IPS DF 6.9 (cell line): Measurements from ENCODE around the gene IL25.
"Not testable (repeated sequence)": the region's sequence is repeated elsewhere in the genome, so short reads cannot be mapped to it uniquely, and the experiment has no call there.

Source experiments
- DNase-seq: peaks from one replicate; pipeline ENCODE4 v3.0.0-alpha.2; 2013; ENCODE audit warnings: low read depth, low spot score
- H3K27ac ChIP-seq: one replicate; pipeline ENCODE4 v1.5.1; 2013; ENCODE audit warnings: low read length, control low read depth
- H3K27me3 ChIP-seq: 2 replicates; pipeline ENCODE4 v1.6.1; 2013; ENCODE audit warnings: mild to moderate bottlenecking, low read length; ENCODE audit not compliant: control insufficient read depth, insufficient read depth
- H3K36me3 ChIP-seq: 2 replicates; pipeline ENCODE4 v1.6.1; 2013; ENCODE audit warnings: low read length; ENCODE audit not compliant: control insufficient read depth, insufficient read depth
- H3K4me1 ChIP-seq: 2 replicates; pipeline ENCODE4 v1.6.1; 2013; ENCODE audit warnings: low read length; ENCODE audit not compliant: control insufficient read depth, insufficient read depth
- H3K4me3 ChIP-seq: 2 replicates; pipeline ENCODE4 v1.5.1; 2013; ENCODE audit warnings: mild to moderate bottlenecking, low read length
- H3K9me3 ChIP-seq: 2 replicates; pipeline ENCODE4 v1.6.1; 2013; ENCODE audit warnings: low read length, inconsistent platforms; ENCODE audit not compliant: control insufficient read depth, insufficient read depth
- WGBS: extraction: QIAGEN DNeasy Blood & Tissue Kit; methylation state at CpG from one replicate; pipeline ENCODE4 v1.1.7; 2013; ENCODE audit warnings: mixed read lengths, missing lambda C conversion rate; ENCODE audit not compliant: insufficient read length, insufficient coverage; 5-methylcytosine and 5-hydroxymethylcytosine counted together

Gene IL25

DNA sequence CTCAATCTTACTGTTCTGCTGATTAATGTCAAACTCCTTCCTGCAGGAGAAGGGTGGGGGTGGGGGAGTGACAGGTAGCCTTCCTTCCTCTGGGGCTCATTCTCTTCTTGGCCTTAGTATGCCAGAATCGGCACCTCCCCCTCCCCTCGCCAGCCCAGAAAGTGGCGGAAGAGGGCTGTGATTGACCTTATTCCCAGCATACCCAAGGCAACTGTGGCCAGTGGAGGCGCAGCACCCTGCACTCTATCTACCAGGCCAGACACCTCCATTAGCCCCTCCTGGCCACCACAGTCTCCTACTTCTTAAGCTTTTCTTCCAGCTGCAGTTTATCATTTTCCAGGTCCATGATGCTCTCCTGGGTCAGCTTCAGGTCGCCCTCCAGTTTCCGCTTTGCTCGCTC is 20.0 kb downstream of the IL25 start:
- WGBS: no CpG with 5 or more reads among the region's 7 CpGs

DNA sequence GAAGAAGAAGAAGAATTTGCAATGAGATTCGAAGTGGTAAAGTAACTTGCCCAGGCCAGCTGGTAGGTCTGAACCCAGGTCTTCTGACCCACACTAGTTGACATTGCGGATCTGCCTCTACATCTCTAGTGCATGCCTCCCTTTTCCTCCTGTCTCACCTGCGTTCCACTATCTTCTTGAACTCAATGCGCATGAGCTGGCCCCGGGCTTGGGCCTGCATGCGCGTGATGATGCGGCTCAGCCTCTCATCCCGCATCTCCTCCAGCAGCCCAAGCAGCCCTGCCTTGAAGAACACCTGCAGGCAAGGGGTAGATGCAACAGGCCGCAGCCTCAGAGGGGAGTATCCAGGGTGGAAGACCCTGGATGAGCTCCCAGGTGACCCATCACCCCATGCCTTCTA is 23.5 kb downstream of the IL25 start:
- no peak for DNase-seq
- Histone ChIP-seq H3K4me3 (no peak overlapping the region), H3K36me3 (no peaks in the 10 kb centered on the region), H3K4me1 (no peaks in the 10 kb centered on the region; the same call in 1 of the 2 replicates), H3K27ac (no peak overlapping the region), H3K9me3 (no peaks in the 10 kb centered on the region), H3K27me3 (no peaks in the 10 kb centered on the region)
- WGBS: no CpG with 5 or more reads among the region's 10 CpGs

More for the DNA sequence above, 20.0 kb downstream of the IL25 start:
- Histone ChIP-seq H3K27me3 (no peaks in the 10 kb centered on the region), H3K9me3 (no peaks in the 10 kb centered on the region), H3K36me3 (no peaks in the 10 kb centered on the region), H3K27ac (no peak overlapping the region), H3K4me3 (no peak overlapping the region), H3K4me1 (peaks cover 6% of the 10 kb centered on the region; the same call in 1 of the 2 replicates)
- DNase-seq: no peak

GRCh38 chr14:23396781-23397407 is 24.3 kb downstream of the IL25 start:
- no peaks in the 10 kb centered on the region for H3K36me3 ChIP-seq
- no peak overlapping the region for H3K27ac ChIP-seq
- H3K4me1 ChIP-seq: no peaks in the 10 kb centered on the region; the same call in 1 of the 2 replicates
- H3K4me3 ChIP-seq: no peak overlapping the region
- WGBS: no CpG with 5 or more reads among the region's 10 CpGs
- no peaks in the 10 kb centered on the region for H3K27me3 ChIP-seq
- no peaks in the 10 kb centered on the region for H3K9me3 ChIP-seq
- no peak for DNase-seq

- WGBS: no CpG with 5 or more reads among the region's 4 CpGs
- H3K4me1 ChIP-seq: no peaks in the 10 kb centered on the region; the same call in 1 of the 2 replicates
- H3K27me3 ChIP-seq: no peaks in the 10 kb centered on the region
- DNase-seq: no peak
- H3K9me3 ChIP-seq: no peaks in the 10 kb centered on the region
- H3K27ac ChIP-seq: no peak overlapping the region
- no peaks in the 10 kb centered on the region for H3K36me3 ChIP-seq
- H3K4me3 ChIP-seq: no peak overlapping the region
Observed at GRCh38 chr14:23398348-23398747, 25.7 kb downstream of the IL25 start.

GRCh38 chr14:23399136-23399535 is 26.5 kb downstream of the IL25 start:
- DNase-seq: no peak
- no CpG with 5 or more reads among the region's 3 CpGs for WGBS
- Histone ChIP-seq H3K4me1 (no peaks in the 10 kb centered on the region; the same call in 1 of the 2 replicates), H3K4me3 (no peak overlapping the region), H3K27me3 (no peaks in the 10 kb centered on the region), H3K9me3 (no peaks in the 10 kb centered on the region), H3K36me3 (no peaks in the 10 kb centered on the region), H3K27ac (no peak overlapping the region)

- H3K9me3 ChIP-seq: no peaks in the 10 kb centered on the region
- H3K27ac ChIP-seq: no peak overlapping the region
- no CpG with 5 or more reads among the region's 6 CpGs for WGBS
- DNase-seq: no peak
- no peaks in the 10 kb centered on the region; the same call in 1 of the 2 replicates for H3K4me1 ChIP-seq
- no peaks in the 10 kb centered on the region for H3K27me3 ChIP-seq
- no peak overlapping the region for H3K4me3 ChIP-seq
- no peaks in the 10 kb centered on the region for H3K36me3 ChIP-seq
Observed at GRCh38 chr14:23399591-23399990, 27.0 kb downstream of the IL25 start.

DNA sequence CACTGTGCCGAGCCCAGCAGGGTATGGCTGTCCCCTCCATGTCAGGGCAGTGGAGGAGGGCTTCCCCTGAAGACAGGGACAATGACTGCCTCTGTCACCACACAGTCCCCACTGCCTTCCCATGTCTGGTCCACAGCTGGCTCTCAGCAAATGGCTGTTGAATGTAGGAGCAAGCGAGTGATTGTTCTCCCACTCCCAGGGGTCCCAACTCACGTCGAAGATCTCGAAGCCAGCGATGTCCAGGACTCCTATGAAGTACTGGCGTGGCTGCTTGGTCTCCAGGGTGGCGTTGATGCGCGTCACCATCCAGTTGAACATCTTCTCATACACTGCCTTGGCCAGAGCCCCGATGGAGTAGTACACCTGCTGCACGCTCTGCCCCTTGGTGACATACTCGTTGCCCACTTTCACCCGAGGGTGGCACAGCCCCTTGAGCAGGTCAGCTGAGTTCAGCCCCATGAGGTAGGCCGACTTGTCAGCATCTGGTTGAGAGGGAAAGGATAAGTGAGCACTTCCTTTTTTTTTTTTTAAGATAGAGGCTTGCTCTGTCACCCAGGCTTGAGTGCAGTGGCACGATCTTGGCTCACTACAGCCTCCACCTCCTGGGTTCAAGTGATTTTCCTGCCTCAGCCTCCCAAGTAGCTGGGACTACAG is 28.0 kb downstream of the IL25 start:
- not testable (repeated sequence) for H3K4me1 ChIP-seq, DNase-seq, H3K36me3 ChIP-seq, H3K9me3 ChIP-seq, H3K4me3 ChIP-seq, H3K27ac ChIP-seq, H3K27me3 ChIP-seq
- WGBS: no CpG with 5 or more reads among the region's 16 CpGs

GRCh38 chr14:23401291-23401690 is 28.7 kb downstream of the IL25 start:
- Histone ChIP-seq H3K9me3 (no peaks in the 10 kb centered on the region), H3K27me3 (no peaks in the 10 kb centered on the region), H3K4me1 (no peaks in the 10 kb centered on the region; the same call in 1 of the 2 replicates), H3K4me3 (no peak overlapping the region), H3K27ac (no peak overlapping the region), H3K36me3 (no peaks in the 10 kb centered on the region)
- DNase-seq: no peak
- WGBS: no CpG with 5 or more reads among the region's 4 CpGs

- H3K27ac ChIP-seq: no peak overlapping the region
- H3K4me1 ChIP-seq: no peaks in the 10 kb centered on the region; the same call in 1 of the 2 replicates
- no peak overlapping the region for H3K4me3 ChIP-seq
- H3K27me3 ChIP-seq: no peaks in the 10 kb centered on the region
- H3K36me3 ChIP-seq: no peaks in the 10 kb centered on the region
- no peaks in the 10 kb centered on the region for H3K9me3 ChIP-seq
- no CpG with 5 or more reads among the region's 25 CpGs for WGBS
- no peak for DNase-seq
Observed at GRCh38 chr14:23402296-23403138, 29.9 kb downstream of the IL25 start.

- no peaks in the 10 kb centered on the region; the same call in 1 of the 2 replicates for H3K4me1 ChIP-seq
- no peaks in the 10 kb centered on the region for H3K36me3 ChIP-seq
- no peak for DNase-seq
- no peak overlapping the region for H3K4me3 ChIP-seq
- H3K9me3 ChIP-seq: no peaks in the 10 kb centered on the region
- H3K27me3 ChIP-seq: no peaks in the 10 kb centered on the region
- H3K27ac ChIP-seq: no peak overlapping the region
- WGBS: no CpG with 5 or more reads among the region's 7 CpGs
Observed at GRCh38 chr14:23403139-23403438, 30.5 kb downstream of the IL25 start.
